Midbrain (tissue), 1 donor: ENCODE data around the gene PAPPA.

Source experiments
- DNase-seq: peaks from one replicate; lab custom pipeline; 2025; lab: John Stamatoyannopoulos, UW

PAPPA gene

GRCh38 chr9:116422119-116422979, 268.8 kb downstream of the PAPPA start:
- no peak for DNase-seq

GRCh38 chr9:116423149-116423548, 269.6 kb downstream of the PAPPA start:
- DNase-seq: no peak

- no peak for DNase-seq
Observed at GRCh38 chr9:116425244-116425643, 271.7 kb downstream of the PAPPA start.

- DNase-seq: no peak
Observed at GRCh38 chr9:116430849-116431248, 277.3 kb downstream of the PAPPA start.

GRCh38 chr9:116432051-116432450, 278.5 kb downstream of the PAPPA start:
- DNase-seq: no peak

GRCh38 chr9:116434314-116434713, 280.7 kb downstream of the PAPPA start:
- no peak for DNase-seq

- no peak for DNase-seq
Observed at GRCh38 chr9:116435706-116436105, 282.1 kb downstream of the PAPPA start.

- DNase-seq: no peak
Observed at GRCh38 chr9:116436121-116436520, 282.5 kb downstream of the PAPPA start.

GRCh38 chr9:116437411-116438370, 284.1 kb downstream of the PAPPA start:
- DNase-seq: no peak

GRCh38 chr9:116442528-116442927, 288.9 kb downstream of the PAPPA start:
- no peak for DNase-seq

- no peak for DNase-seq
Observed at GRCh38 chr9:116447934-116448333, 294.3 kb downstream of the PAPPA start.

- DNase-seq: no peak
Observed at GRCh38 chr9:116448431-116448830, 294.8 kb downstream of the PAPPA start.

- no peak for DNase-seq
Observed at GRCh38 chr9:116449949-116450348, 296.4 kb downstream of the PAPPA start.

- DNase-seq: no peak
Observed at GRCh38 chr9:116450378-116451139, 297.0 kb downstream of the PAPPA start.

- no peak for DNase-seq
Observed at GRCh38 chr9:116451500-116452115, 298.0 kb downstream of the PAPPA start.
